Measurements from ENCODE around the gene LYL1.

- TF ChIP-seq HNF4A (conservative IDR thresholded peaks at IDR 0.05) (no peak), JUND (IDR thresholded peaks at IDR 0.05) (no peak), CTCF (IDR thresholded peaks at IDR 0.05; ENCODE audit: low read depth, low read length, missing input control) (no peak), TAF1 (conservative IDR thresholded peaks at IDR 0.05) (no peak), REST (IDR thresholded peaks at IDR 0.05) (no peak), ATF3 (IDR thresholded peaks at IDR 0.05) (no peak)
Observed at GRCh38 chr19:13073263-13073662, 29.4 kb downstream of the LYL1 start.
